Subcutaneous adipose tissue (tissue), 4 donors: ENCODE results near the gene GCLM. TPM values are rescaled to one million over a fixed set of nuclear protein-coding genes. Genes with fewer than 3 reads are reported as not detected.

Source experiments
- total RNA-seq, 4 donors: library from RNA; depleted of rRNA; stranded (reverse); fragments of >200 nt; gene quantifications; one replicate each; pipeline ENCODE4 v1.1.0, GENCODE V29; 2016
- TF ChIP-seq, protein P1 (sequence below): fragments of 450-650 bp; IDR thresholded peaks from one replicate; pipeline ENCODE4 v1.5.1; 2016; ENCODE audit warnings: low read depth, mild to moderate bottlenecking, control low read depth, antibody characterized with exemption, moderate library complexity

GCLM gene
- total RNA-seq, 4 donors from 2014 or later, result 10.7 to 52.5 (median 14.9) TPM

DNA sequence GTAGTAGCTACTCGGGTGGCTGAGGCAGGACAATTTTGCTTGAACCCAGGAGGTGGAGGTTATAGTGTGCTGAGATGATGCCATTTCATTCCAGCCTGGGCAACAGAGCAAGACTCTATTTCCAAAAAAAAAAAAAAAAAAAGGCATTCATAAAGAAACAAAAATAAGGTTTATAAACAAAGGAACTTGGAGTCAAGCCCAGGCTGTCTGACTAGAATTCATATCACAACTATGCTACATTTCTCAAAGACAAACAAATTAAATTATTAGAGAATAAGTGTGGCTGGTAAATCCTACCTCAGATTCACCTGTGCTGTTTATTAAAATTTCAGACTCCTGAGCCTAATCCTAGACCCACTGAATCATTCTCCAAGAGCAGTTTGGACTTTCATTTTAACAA is 4.2 kb downstream of the GCLM start:
- TF ChIP-seq, protein P1, sequence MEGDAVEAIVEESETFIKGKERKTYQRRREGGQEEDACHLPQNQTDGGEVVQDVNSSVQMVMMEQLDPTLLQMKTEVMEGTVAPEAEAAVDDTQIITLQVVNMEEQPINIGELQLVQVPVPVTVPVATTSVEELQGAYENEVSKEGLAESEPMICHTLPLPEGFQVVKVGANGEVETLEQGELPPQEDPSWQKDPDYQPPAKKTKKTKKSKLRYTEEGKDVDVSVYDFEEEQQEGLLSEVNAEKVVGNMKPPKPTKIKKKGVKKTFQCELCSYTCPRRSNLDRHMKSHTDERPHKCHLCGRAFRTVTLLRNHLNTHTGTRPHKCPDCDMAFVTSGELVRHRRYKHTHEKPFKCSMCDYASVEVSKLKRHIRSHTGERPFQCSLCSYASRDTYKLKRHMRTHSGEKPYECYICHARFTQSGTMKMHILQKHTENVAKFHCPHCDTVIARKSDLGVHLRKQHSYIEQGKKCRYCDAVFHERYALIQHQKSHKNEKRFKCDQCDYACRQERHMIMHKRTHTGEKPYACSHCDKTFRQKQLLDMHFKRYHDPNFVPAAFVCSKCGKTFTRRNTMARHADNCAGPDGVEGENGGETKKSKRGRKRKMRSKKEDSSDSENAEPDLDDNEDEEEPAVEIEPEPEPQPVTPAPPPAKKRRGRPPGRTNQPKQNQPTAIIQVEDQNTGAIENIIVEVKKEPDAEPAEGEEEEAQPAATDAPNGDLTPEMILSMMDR, result no peak

DNA sequence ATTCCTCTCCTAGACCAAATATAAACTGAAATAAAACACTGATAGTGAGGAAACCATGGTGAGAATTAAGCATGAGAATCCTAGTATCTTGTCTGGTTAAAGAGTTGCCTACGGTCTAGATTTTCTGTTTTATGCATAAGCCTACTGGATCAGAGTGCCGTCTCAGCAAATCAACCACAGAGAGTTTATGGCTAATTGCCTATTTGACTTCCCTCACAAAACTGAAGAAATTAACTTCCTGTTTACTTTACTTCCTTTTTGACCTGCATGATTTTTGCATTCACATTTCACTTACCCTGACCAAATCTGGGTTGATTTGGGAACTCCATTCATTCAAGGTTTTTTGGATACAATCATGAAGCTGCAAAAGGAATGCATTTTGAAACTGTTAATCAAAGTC is 5.0 kb downstream of the GCLM start:
- TF ChIP-seq, protein P1, result no peak

DNA sequence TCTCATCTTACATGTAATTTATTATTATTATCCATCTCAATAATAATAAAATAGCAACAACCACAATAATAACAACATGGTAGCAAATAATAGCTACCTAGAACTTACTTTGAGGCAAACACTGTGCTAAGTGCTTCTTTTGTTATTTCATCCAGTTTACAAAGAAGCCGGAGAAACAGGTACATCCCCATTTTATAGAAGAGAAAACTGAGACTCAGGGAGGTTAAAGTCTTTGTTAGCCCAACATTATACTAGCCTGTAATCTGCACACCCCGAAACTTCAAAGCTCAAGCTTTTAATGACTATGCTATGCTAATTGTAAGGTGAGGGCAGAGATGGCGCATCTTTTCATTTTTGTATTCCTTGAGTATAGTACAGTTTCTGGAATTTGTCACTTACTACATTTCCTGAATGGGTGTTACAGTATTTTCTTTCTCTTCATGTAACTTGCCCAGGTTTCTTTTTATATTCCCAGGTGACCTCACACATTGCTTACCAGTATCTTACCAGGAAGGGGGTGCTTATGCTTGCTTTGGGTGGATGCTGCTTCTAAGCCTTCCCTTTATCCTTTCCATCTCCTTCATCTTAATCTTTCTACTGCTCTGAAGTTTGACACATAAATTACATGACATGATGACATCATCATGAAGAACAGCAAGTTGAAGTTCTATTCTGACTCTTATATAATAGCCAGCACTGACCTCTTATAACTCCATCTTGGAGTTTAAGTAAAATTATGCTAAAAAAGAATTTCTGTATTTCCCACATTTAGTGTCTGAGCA is 8.3 kb downstream of the GCLM start:
- TF ChIP-seq, protein P1, result no peak

DNA sequence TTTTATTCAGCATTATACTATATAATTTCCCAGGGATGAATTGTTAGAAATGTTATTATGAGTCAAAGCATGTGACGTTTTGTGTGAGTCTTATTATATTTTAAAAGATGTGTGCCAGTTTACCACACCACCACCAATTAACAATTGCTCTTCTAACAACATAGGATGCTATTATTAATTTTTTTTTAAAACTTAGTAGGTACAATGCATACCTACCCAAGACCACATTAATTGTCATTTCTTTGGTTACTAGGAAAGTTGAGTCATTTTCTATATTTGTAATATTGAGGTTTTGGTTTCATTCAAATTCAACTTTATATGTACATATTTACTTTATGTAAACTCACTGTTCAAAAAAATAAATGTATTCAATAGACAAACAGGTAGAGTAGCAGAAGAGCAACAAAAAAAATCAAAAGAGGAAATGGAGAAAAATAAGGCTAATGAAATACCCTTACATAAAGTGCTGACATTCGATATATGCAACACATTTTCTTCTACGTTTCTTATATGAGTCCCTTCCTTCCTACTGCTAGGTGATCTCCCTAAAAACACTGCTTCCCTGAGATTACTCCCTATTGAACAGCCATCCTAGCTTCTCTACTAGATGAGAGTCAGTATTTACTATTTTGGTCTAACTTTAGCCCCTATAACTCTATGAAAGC is 9.6 kb downstream of the GCLM start:
- TF ChIP-seq, protein P1, result no peak

DNA sequence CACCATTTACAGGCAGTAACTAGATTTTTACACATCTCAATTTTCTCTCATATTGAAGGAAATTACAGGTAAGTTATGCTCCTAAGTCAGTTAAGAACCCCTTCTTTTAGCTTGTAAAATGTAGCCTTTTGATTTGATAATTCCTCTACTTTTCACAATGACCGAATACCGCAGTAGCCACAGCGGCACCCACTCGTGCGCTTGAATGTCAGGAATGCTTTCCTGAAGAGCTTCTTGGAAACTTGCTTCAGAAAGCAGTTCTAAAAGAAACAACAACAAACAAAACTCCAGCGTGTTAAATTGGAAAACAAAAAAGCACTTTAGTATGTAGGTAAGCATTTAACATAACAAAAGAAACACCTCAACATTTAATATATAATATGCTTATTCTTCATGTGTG is 20.3 kb downstream of the GCLM start:
- TF ChIP-seq, protein P1, result no peak

DNA sequence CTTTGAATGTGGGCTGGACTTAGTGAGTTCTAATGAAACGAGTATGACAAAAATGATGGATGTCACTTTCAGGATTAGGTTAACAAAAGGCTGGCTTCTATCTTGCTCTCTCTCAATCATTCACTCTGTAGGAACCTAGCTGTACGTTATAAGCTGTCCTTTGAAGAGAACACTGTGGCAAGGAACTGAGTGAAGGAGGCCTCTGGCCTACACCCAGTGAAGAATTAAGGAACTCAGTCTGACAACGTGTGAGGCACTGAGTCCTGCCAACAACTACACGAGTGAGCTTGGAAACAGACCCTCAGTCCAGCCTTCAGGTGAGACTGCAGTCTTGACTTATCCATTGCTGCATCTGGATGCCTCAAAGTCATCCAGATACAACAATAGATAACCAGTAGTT is 27.0 kb downstream of the GCLM start:
- TF ChIP-seq, protein P1, result no peak

DNA sequence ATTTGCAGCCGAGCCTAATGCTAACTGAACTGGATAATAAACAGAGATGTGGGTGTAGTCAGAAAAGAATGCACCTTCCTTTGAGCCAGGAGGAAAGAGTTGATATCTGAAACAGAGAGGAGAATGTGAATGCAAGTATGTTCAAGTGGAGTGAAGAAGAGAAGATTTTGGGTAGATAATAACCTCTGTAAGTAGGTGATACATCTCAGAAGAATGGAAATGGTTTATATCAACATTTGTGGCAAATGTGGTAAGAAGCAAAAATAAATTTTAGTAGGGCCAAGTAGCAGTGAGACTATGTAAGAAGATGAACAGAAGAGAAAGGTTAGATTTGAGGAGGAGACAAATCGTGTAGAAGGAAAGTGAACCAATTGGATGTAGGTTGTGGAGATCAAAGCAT is 28.5 kb downstream of the GCLM start:
- TF ChIP-seq, protein P1, result no peak
